IMR-90 (cell line): Measurements from ENCODE around the gene SLC35F3. TPM values are rescaled to one million over a fixed set of nuclear protein-coding genes. Genes with fewer than 3 reads are reported as not detected.

ENCODE experiments used
- ATAC-seq: fragments of 200-7000 bp; cut with Tn5 transposase; 2 replicates; pipeline ENCODE4 v1.9.1; 2020; ENCODE audit warnings: low read depth, mild to moderate bottlenecking, moderate library complexity
- BruUV-seq: library from RNA; stranded (reverse); fragments of 400-500 nt; replicated peaks from 2 replicates; lab custom pipeline; 2021; lab: Mats Ljungman, UMichigan
- CTCF ChIA-PET: fragments of 300-600 bp; formaldehyde crosslinking; extraction: SDS; loops from one replicate; lab custom pipeline; 2021; ENCODE audit warnings: antibody characterized with exemption; lab: Yijun Ruan, JAX
- POLR2A ChIA-PET: fragments of 300-600 bp; sonication (Branson Sonifier 250); formaldehyde crosslinking; loops from one replicate; lab custom pipeline; 2022; ENCODE audit warnings: antibody characterized with exemption; ENCODE audit not compliant: unreplicated experiment; lab: Charles Lee
- DNase-seq: peaks from one replicate; pipeline ENCODE4 v3.0.0; 2013
- H2AFZ ChIP-seq: replicated peaks from 2 replicates; pipeline ENCODE3; 2013; ENCODE audit warnings: low read length, mild to moderate bottlenecking; ENCODE audit not compliant: poor library complexity
- H2AK5ac ChIP-seq: 2 replicates; pipeline ENCODE4 v1.6.1; 2013; ENCODE audit warnings: low read depth, low read length, inconsistent platforms
- H2AK9ac ChIP-seq: replicated peaks from 2 replicates; pipeline ENCODE3; 2013; ENCODE audit warnings: mild to moderate bottlenecking, low read depth, low read length, moderate library complexity; ENCODE audit not compliant: poor library complexity
- H2BK120ac ChIP-seq: 2 replicates; pipeline ENCODE4 v1.6.1; 2013; ENCODE audit warnings: low read depth, low read length, inconsistent platforms
- H2BK15ac ChIP-seq: 3 replicates; pipeline ENCODE4 v1.6.1; 2013; ENCODE audit warnings: low read depth, low read length, inconsistent platforms
- H2BK20ac ChIP-seq: 2 replicates; pipeline ENCODE4 v1.6.1; 2013; ENCODE audit warnings: low read depth, mild to moderate bottlenecking, inconsistent platforms, low read length, moderate library complexity
- H2BK5ac ChIP-seq: 2 replicates; pipeline ENCODE4 v1.6.1; 2013; ENCODE audit warnings: mild to moderate bottlenecking, low read depth, low read length, inconsistent platforms; ENCODE audit not compliant: poor library complexity, severe bottlenecking
- H3K14ac ChIP-seq: replicated peaks from 2 replicates; pipeline ENCODE4 v1.6.1; 2013; ENCODE audit warnings: low read depth, low read length, inconsistent platforms
- H3K18ac ChIP-seq: 2 replicates; pipeline ENCODE4 v1.6.1; 2013; ENCODE audit warnings: low read depth, low read length, control low read depth
- H3K23ac ChIP-seq: 2 replicates; pipeline ENCODE4 v1.6.1; 2013; ENCODE audit warnings: low read depth, low read length, inconsistent platforms
- H3K27ac ChIP-seq: 2 replicates; pipeline ENCODE4 v1.5.1; 2013; ENCODE audit warnings: mild to moderate bottlenecking, control low read depth, low read length; ENCODE audit not compliant: insufficient read depth
- H3K27me3 ChIP-seq: 2 replicates; pipeline ENCODE4 v1.6.1; 2013; ENCODE audit warnings: low read length; ENCODE audit not compliant: control insufficient read depth, insufficient read depth
- H3K36me3 ChIP-seq: 2 replicates; pipeline ENCODE4 v1.6.1; 2013; ENCODE audit warnings: low read length, mixed read lengths; ENCODE audit not compliant: control insufficient read depth, insufficient read depth
- H3K4ac ChIP-seq: 2 replicates; pipeline ENCODE4 v1.6.1; 2013; ENCODE audit warnings: low read depth, low read length, inconsistent platforms
- H3K4me1 ChIP-seq: 2 replicates; pipeline ENCODE4 v1.6.1; 2013; ENCODE audit warnings: low read length, mixed read lengths; ENCODE audit not compliant: control insufficient read depth, insufficient read depth
- H3K4me2 ChIP-seq: 2 replicates; pipeline ENCODE4 v1.6.1; 2013; ENCODE audit warnings: low read depth, mild to moderate bottlenecking, control low read depth, low read length, moderate library complexity
- H3K4me3 ChIP-seq: 2 replicates; pipeline ENCODE4 v1.5.1; 2013; ENCODE audit warnings: low read depth, mild to moderate bottlenecking, control low read depth, low read length, moderate library complexity; ENCODE audit not compliant: insufficient read depth
- H3K56ac ChIP-seq: 2 replicates; pipeline ENCODE4 v1.6.1; 2013; ENCODE audit warnings: low read length, inconsistent platforms; ENCODE audit not compliant: insufficient read depth; ENCODE audit errors: extremely low read depth
- H3K79me1 ChIP-seq, 2 experiments: 2 replicates each; pipeline ENCODE4 v1.6.1; 2013; ENCODE audit warnings: low read length in 2 of 2, inconsistent platforms in 1 of 2, low read depth in 1 of 2
- H3K9ac ChIP-seq: 2 replicates; pipeline ENCODE4 v1.6.1; 2013; ENCODE audit warnings: low read depth, low read length, control low read depth
- H3K9me1 ChIP-seq: 2 replicates; pipeline ENCODE4 v1.6.1; 2013; ENCODE audit warnings: low read length, inconsistent platforms; ENCODE audit not compliant: insufficient read depth
- H3K9me3 ChIP-seq: 2 replicates; pipeline ENCODE4 v1.6.1; 2013; ENCODE audit warnings: low read length; ENCODE audit not compliant: control insufficient read depth, insufficient read depth
- H4K20me1 ChIP-seq: 2 replicates; pipeline ENCODE4 v1.6.1; 2013; ENCODE audit warnings: low read length, inconsistent platforms; ENCODE audit not compliant: insufficient read depth
- H4K5ac ChIP-seq: 2 replicates; pipeline ENCODE4 v1.6.1; 2013; ENCODE audit warnings: mild to moderate bottlenecking, low read depth, low read length, control low read depth
- H4K8ac ChIP-seq, 2 experiments: 2 replicates each; pipeline ENCODE4 v1.6.1; 2013; ENCODE audit warnings: low read depth in 2 of 2, low read length in 2 of 2, control low read depth in 1 of 2, inconsistent platforms in 1 of 2
- H4K91ac ChIP-seq: 2 replicates; pipeline ENCODE4 v1.6.1; 2013; ENCODE audit warnings: low read depth, low read length, inconsistent platforms; ENCODE audit not compliant: insufficient read depth
- NFE2L2 ChIP-seq: fragments of 150-350 bp; IDR thresholded peaks from 2 replicates; pipeline ENCODE4 v1.6.1; 2016; ENCODE audit warnings: low read depth, mild to moderate bottlenecking, low read length
- POLR2A ChIP-seq: IDR thresholded peaks from 2 replicates; pipeline ENCODE4 v1.6.1; 2012; ENCODE audit warnings: mild to moderate bottlenecking, low read depth, low read length
- RCOR1 ChIP-seq: IDR thresholded peaks from 2 replicates; pipeline ENCODE4 v1.6.1; 2012; ENCODE audit warnings: mild to moderate bottlenecking, low read length, improper control_type of control experiment; ENCODE audit not compliant: insufficient replicate concordance
- WGBS, 2 experiments: methylation state at CpG; one replicate each; pipeline versions ENCODE4 v1.1.5 to v1.1.7; 2013; ENCODE audit warnings: missing lambda C conversion rate in 2 of 2; ENCODE audit not compliant: insufficient read length in 1 of 2; ENCODE audit errors: extremely low coverage in 2 of 2; 5-methylcytosine and 5-hydroxymethylcytosine counted together
- dilution Hi-C: fragments of 300-500 bp; cut with HindIII; formaldehyde crosslinking; loops from one replicate; pipeline ENCODE4 v1.14.3; 2018; ENCODE audit warnings: low sequenced_read_pairs; ENCODE audit not compliant: unreplicated experiment
- in situ Hi-C: fragments of 300-500 bp; cut with MboI; formaldehyde crosslinking; loops from 3 replicates; pipeline ENCODE4 v1.14.3; 2019; ENCODE audit warnings: low sequenced_read_pairs, inconsistent platforms, mixed read lengths
- intact Hi-C: fragments of 100-400 bp; cut with micrococcal nuclease; formaldehyde crosslinking; loops from 2 replicates; pipeline ENCODE4 v1.10.0; 2022
- polyA plus RNA-seq, 3 experiments: library from polyadenylated mRNA; depleted of rRNA; stranded (reverse); fragments of >200 nt; gene quantifications; 2 replicates each; pipeline ENCODE4 v1.2.3, GENCODE V29; 2012; ENCODE audit warnings: low replicate concordance in 1 of 3
- total RNA-seq: library from RNA; depleted of rRNA; stranded (reverse); fragments of >200 nt; gene quantifications from 2 replicates; pipeline ENCODE4 v1.2.3, GENCODE V29; 2012

The SLC35F3 gene
- total and polyA plus RNA-seq, 2 of the 4 experiments (the other 2 are of a cell fraction) = under 0.01 to 0.17 TPM

- Histone ChIP-seq H4K8ac (no peak overlapping the region), H3K4ac (no peak overlapping the region), H2AK5ac (no peak overlapping the region), H3K14ac (no peak overlapping the region), H2AK9ac (no peak overlapping the region), H3K9me3 (no peaks in the 10 kb centered on the region), H2AFZ (no peak overlapping the region), H3K36me3 (no peaks in the 10 kb centered on the region), H4K91ac (no peak overlapping the region), H2BK120ac (no peak overlapping the region), H4K5ac (no peak overlapping the region), H4K20me1 (no peaks in the 10 kb centered on the region), H3K56ac (no peak overlapping the region), H3K4me3 (no peak overlapping the region), H3K4me2 (no peak overlapping the region), H3K27ac (no peak overlapping the region), H3K23ac (no peak overlapping the region), H2BK15ac (no peak overlapping the region), H3K9ac (no peak overlapping the region), H3K27me3 (no peaks in the 10 kb centered on the region), H3K4me1 (no peaks in the 10 kb centered on the region), H3K9me1 (no peaks in the 10 kb centered on the region), H3K79me1 (no peaks in the 10 kb centered on the region), H3K18ac (no peak overlapping the region), H2BK5ac (no peak overlapping the region), H2BK20ac (no peak overlapping the region)
- 31% methylated on average over 3 of the region's 6 CpGs; no CpG with 5 or more reads in 1 of the 2 experiments for WGBS, 2 experiments
- intact Hi-C loops (no loop called here), in situ Hi-C loops (no loop called here), dilution Hi-C loops (no loop called here)
- no peak for TF ChIP-seq POLR2A
- no peak for TF ChIP-seq NFE2L2
- no peak for TF ChIP-seq RCOR1
- POLR2A ChIA-PET = no interaction called here
- ATAC-seq (no peak), DNase-seq (no peak)
- no TSS peak for BruUV-seq
- CTCF ChIA-PET = no interaction called here
Observed at GRCh38 chr1:234270581-234271242, 366.2 kb downstream of the SLC35F3 start.
